ENCODE data around the gene ROBO2.

DNA sequence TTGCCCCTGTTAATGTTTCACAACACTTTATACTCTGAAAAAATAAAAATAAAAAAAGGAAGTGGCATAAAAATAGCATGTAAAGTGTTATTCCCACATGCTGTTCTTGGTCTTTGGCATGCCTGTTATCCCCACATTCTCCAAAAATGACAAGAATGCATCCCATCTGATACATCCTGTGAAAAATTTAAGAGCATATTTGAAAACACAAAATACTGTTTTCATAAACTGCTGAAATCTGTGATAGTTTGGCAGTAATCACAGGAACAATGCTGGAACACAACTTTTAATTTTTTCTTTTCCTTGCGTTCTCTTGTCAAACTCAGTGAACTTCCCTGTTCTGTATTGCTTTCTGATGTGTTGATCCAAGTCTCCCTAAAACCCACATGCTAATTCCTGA lies 288.8 kb downstream of the ROBO2 start:
- no peak for TF ChIP-seq EZH2 (IDR thresholded peaks at IDR 0.05; ENCODE audit: borderline replicate concordance, low read length)
- TF ChIP-seq, protein P1, sequence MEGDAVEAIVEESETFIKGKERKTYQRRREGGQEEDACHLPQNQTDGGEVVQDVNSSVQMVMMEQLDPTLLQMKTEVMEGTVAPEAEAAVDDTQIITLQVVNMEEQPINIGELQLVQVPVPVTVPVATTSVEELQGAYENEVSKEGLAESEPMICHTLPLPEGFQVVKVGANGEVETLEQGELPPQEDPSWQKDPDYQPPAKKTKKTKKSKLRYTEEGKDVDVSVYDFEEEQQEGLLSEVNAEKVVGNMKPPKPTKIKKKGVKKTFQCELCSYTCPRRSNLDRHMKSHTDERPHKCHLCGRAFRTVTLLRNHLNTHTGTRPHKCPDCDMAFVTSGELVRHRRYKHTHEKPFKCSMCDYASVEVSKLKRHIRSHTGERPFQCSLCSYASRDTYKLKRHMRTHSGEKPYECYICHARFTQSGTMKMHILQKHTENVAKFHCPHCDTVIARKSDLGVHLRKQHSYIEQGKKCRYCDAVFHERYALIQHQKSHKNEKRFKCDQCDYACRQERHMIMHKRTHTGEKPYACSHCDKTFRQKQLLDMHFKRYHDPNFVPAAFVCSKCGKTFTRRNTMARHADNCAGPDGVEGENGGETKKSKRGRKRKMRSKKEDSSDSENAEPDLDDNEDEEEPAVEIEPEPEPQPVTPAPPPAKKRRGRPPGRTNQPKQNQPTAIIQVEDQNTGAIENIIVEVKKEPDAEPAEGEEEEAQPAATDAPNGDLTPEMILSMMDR (conservative IDR thresholded peaks at IDR 0.05 in 1 of 2, IDR thresholded peaks at IDR 0.05 in 1 of 2; ENCODE audit: extremely low read depth in 1 of 2, insufficient read depth in 1 of 2, low read depth in 1 of 2, low read length in 2 of 2), result no peak
